SIG-M5 treated with dmso at 0.1 percent for 504 hours (cell line): ENCODE results near the gene RPL36.
A peak's percentile ranks its signal among the peaks of the same experiment; 100 is the strongest.
"Not testable (repeated sequence)": the region's sequence is repeated elsewhere in the genome, so short reads cannot be mapped to it uniquely, and the experiment has no call there.

ENCODE experiments used
- DNase-seq: peaks from one replicate; lab custom pipeline; 2025; ENCODE audit not compliant: unreplicated experiment; lab: John Stamatoyannopoulos, UW

Gene RPL36

GRCh38 chr19:5688262-5688881 lies 1.7 kb upstream of the RPL36 start:
- not testable (repeated sequence) for DNase-seq

- DNase-seq, result peak; percentile 51
Observed at GRCh38 chr19:5690955-5691821, 1.1 kb downstream of the RPL36 start.

GRCh38 chr19:5691822-5692722 lies 2.0 kb downstream of the RPL36 start:
- no peak for DNase-seq

- no peak for DNase-seq
Observed at GRCh38 chr19:5692723-5693194, 2.7 kb downstream of the RPL36 start.

GRCh38 chr19:5693195-5694166 lies 3.4 kb downstream of the RPL36 start:
- no peak for DNase-seq

- DNase-seq, result no peak
Observed at GRCh38 chr19:5694167-5694955, 4.3 kb downstream of the RPL36 start.

GRCh38 chr19:5694956-5695648 lies 5.0 kb downstream of the RPL36 start:
- DNase-seq, result no peak

GRCh38 chr19:5695649-5696195 lies 5.6 kb downstream of the RPL36 start:
- DNase-seq, result no peak

GRCh38 chr19:5696196-5697021 lies 6.3 kb downstream of the RPL36 start:
- no peak for DNase-seq

GRCh38 chr19:5697022-5697889 lies 7.2 kb downstream of the RPL36 start:
- no peak for DNase-seq

GRCh38 chr19:5697890-5698634 lies 8.0 kb downstream of the RPL36 start:
- no peak for DNase-seq

- DNase-seq, result no peak
Observed at GRCh38 chr19:5698635-5699422, 8.7 kb downstream of the RPL36 start.

- no peak for DNase-seq
Observed at GRCh38 chr19:5700455-5701092, 10.5 kb downstream of the RPL36 start.

- not testable (repeated sequence) for DNase-seq
Observed at GRCh38 chr19:5702053-5702410, 11.9 kb downstream of the RPL36 start.
